SK-N-SH (cell line): ENCODE measurements around the gene CCT6A.
"Not testable (repeated sequence)": the region's sequence is repeated elsewhere in the genome, so short reads cannot be mapped to it uniquely, and the experiment has no call there.

Experiments
- CTCF ChIP-seq: fragments of 200-600 bp; sonication (generic); IDR thresholded peaks from 2 replicates; pipeline ENCODE4 v1.6.1; 2017; ENCODE audit warnings: antibody characterized with exemption, mild to moderate bottlenecking, moderate library complexity
- EP300 ChIP-seq, 2 experiments: IDR thresholded peaks; 2 replicates each; pipeline versions ENCODE4 v1.4.0 to v1.6.1; 2012; ENCODE audit warnings: borderline replicate concordance in 1 of 2, low read depth in 1 of 2, low read length in 1 of 2
- GABPA ChIP-seq: IDR thresholded peaks from 2 replicates; pipeline ENCODE4 v1.4.0; 2012; ENCODE audit warnings: low read depth, mild to moderate bottlenecking
- GATA2 ChIP-seq: sonication (generic); formaldehyde crosslinking; IDR thresholded peaks from 2 replicates; pipeline ENCODE4 v1.5.0; 2020; ENCODE audit warnings: mild to moderate bottlenecking, missing genetic modification reagents
- JUND ChIP-seq: IDR thresholded peaks from 2 replicates; pipeline ENCODE4 v1.4.0; 2012
- MEF2A ChIP-seq: IDR thresholded peaks from 2 replicates; pipeline ENCODE4 v1.4.0; 2012; ENCODE audit warnings: low read depth, borderline replicate concordance
- PBX3 ChIP-seq: IDR thresholded peaks from 2 replicates; pipeline ENCODE4; 2012
- RAD21 ChIP-seq: IDR thresholded peaks from 2 replicates; pipeline ENCODE4 v1.6.1; 2012; ENCODE audit warnings: mild to moderate bottlenecking, low read length
- REST ChIP-seq: IDR thresholded peaks from 2 replicates; pipeline ENCODE4 v1.6.1; 2012; ENCODE audit warnings: mild to moderate bottlenecking, low read depth, low read length, moderate library complexity
- TAF1 ChIP-seq: IDR thresholded peaks from 2 replicates; pipeline ENCODE4 v1.6.1; 2012; ENCODE audit warnings: low read depth, mild to moderate bottlenecking, low read length, moderate library complexity, borderline replicate concordance
- TCF12 ChIP-seq: IDR thresholded peaks from 2 replicates; pipeline ENCODE4 v1.4.0; 2012
- USF2 ChIP-seq: fragments of 150-350 bp; IDR thresholded peaks from 2 replicates; pipeline ENCODE4 v1.6.1; 2017; ENCODE audit warnings: antibody characterized with exemption, low read length, low read depth, borderline replicate concordance
- YY1 ChIP-seq: IDR thresholded peaks from 2 replicates; pipeline ENCODE4 v1.4.0; 2012; ENCODE audit warnings: low read depth, mild to moderate bottlenecking

- TF ChIP-seq TCF12; EP300 (IDR thresholded peaks at IDR 0.05; ENCODE audit: borderline replicate concordance in 1 of 2, low read depth in 1 of 2, low read length in 1 of 2); CTCF; YY1; USF2; GATA2 (CRISPR knock-in tag); TAF1; PBX3; GABPA; MEF2A; REST; RAD21; JUND: not testable (repeated sequence)
Measured at GRCh38 chr7:56112244-56112643, 60.7 kb downstream of the CCT6A start.
